ENCODE data around the gene GPATCH1. TPM values are rescaled to one million over a fixed set of nuclear protein-coding genes. Genes with fewer than 3 reads are reported as not detected.
A peak's percentile ranks its signal among the peaks of the same experiment; 100 is the strongest.

Gene GPATCH1
- total RNA-seq, 1 experiment from 2014 or later = 7.8 TPM

GRCh38 chr19:33175156-33175782 is 94.3 kb downstream of the GPATCH1 start:
- TF ChIP-seq, protein P1, sequence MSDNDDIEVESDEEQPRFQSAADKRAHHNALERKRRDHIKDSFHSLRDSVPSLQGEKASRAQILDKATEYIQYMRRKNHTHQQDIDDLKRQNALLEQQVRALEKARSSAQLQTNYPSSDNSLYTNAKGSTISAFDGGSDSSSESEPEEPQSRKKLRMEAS (IDR thresholded peaks at IDR 0.05) = no peak
- TF ChIP-seq YY1 (IDR thresholded peaks at IDR 0.05; ENCODE audit: extremely low read depth, insufficient replicate concordance, low read depth, low read length) (no peak), CBX3 (IDR thresholded peaks at IDR 0.05; ENCODE audit: low read depth) (no peak), TCF7L2 (IDR thresholded peaks at IDR 0.05; ENCODE audit: borderline replicate concordance, extremely low read depth, insufficient read depth, insufficient read length) (no peak), JUND (IDR thresholded peaks at IDR 0.05) (no peak), REST (IDR thresholded peaks at IDR 0.05; ENCODE audit: low read depth) (no peak), ATF3 (IDR thresholded peaks at IDR 0.05) (no peak), EZH2phosphoT487 (IDR thresholded peaks at IDR 0.05; ENCODE audit: borderline replicate concordance) (no peak), EZH2 (IDR thresholded peaks at IDR 0.05) (no peak), ZNF274 (IDR thresholded peaks at IDR 0.05; ENCODE audit: low read depth, low read length) (no peak), EGR1 (IDR thresholded peaks at IDR 0.05; ENCODE audit: low read depth) (no peak)
- BruUV-seq (replicated peaks) = no TSS peak
- POLR2A ChIA-PET = no interaction called here
- no peaks in the 10 kb centered on the region for H3K9me2 ChIP-seq (ENCODE audit: insufficient read depth)
- peak overlapping the region; percentile 94 for H3K4me2 ChIP-seq (ENCODE audit: low read length)
- ATAC-seq (no peak), DNase-seq (ENCODE audit: low read depth, low spot score) (no peak)
- H2AFZ ChIP-seq (ENCODE audit: low read depth, low read length, poor library complexity, severe bottlenecking) = no peak overlapping the region
- H3K79me2 ChIP-seq (ENCODE audit: insufficient read depth, low read length) = 0 out of 2 replicates have a peak, but pooled peaks cover 3% of the 10 kb centered on the region
- peaks cover 24 to 36% of the 10 kb centered on the region in 2 experiments for H3K4me1 ChIP-seq (ENCODE audit: control insufficient read depth in 1 of 2, insufficient read depth in 2 of 2, low read length in 2 of 2)
- intact Hi-C loops (cut with micrococcal nuclease) = loop anchor here (5.0 to 10.0 kb wide), 2 partner anchors 203 to 1180 kb away; partner anchors contain the start of genes CEP89 and FAAP24
- H3K9ac ChIP-seq (ENCODE audit: low read length) = 0 out of 2 replicates have a peak overlapping the region, but pooled peaks have one; percentile 85
- H3K27ac ChIP-seq (ENCODE audit: low read depth, low read length) = no peak overlapping the region
- H3K27me3 ChIP-seq (ENCODE audit: insufficient read depth, low read length) = no peaks in the 10 kb centered on the region
- peak overlapping the region in 1 of 2 experiments; percentile 85; a peak in 3 of 4 replicates for H3K4me3 ChIP-seq (replicated peaks in 1 of 2; ENCODE audit: low read depth in 1 of 2, low read length in 2 of 2)
- H3K9me3 ChIP-seq (ENCODE audit: control insufficient read depth in 1 of 2, insufficient read depth in 1 of 2, low read depth in 1 of 2, low read length in 2 of 2) = no peaks in the 10 kb centered on the region
- no peaks in the 10 kb centered on the region for H3K36me3 ChIP-seq (ENCODE audit: control insufficient read depth in 1 of 2, insufficient read depth in 2 of 2, low read length in 2 of 2)
- H4K20me1 ChIP-seq (ENCODE audit: insufficient read depth) = no peaks in the 10 kb centered on the region
- RAD21 ChIA-PET (ENCODE audit: low non-redundant PET in 1 of 2, low total read pairs in 2 of 2, uncharacterized antibody in 2 of 2, unreplicated experiment in 2 of 2) = no interaction called here
- CTCF ChIA-PET = interaction anchor here (1.2 to 1.3 kb wide), 2 partner anchors 9 kb away, joined by 3 to 4 read pairs; no protein-coding TSS in a partner anchor
